C4-2B (cell line): ENCODE data around the gene MOB1B.

Experiments used
- ZFX ChIP-seq: fragments of 450-650 bp; IDR thresholded peaks from 2 replicates; pipeline ENCODE4 v1.6.1; 2017
- TF ChIP-seq, protein P1 (sequence below): fragments of 450-650 bp; conservative IDR thresholded peaks from 2 replicates; pipeline ENCODE4 v1.5.1; 2017; ENCODE audit warnings: mild to moderate bottlenecking

DNA sequence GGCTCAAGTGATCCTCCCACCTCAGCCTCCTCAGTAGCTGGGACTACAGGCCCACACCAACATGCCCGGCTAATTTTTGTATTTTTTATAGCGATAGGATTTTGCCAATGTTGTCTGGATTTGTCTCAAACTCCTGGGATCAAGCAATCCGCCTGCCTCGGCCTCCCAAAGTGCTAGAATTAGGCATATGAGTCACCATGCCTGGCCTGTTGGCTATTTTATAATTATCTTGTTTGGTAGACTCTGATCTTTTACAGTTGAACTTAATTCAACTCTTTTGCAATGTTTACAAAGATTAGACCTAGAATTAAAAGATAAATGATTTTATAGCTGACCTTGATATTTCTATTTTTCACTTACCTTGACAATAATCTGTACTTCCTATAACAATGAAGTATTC, 109.3 kb downstream of the MOB1B start:
- TF ChIP-seq, protein P1, sequence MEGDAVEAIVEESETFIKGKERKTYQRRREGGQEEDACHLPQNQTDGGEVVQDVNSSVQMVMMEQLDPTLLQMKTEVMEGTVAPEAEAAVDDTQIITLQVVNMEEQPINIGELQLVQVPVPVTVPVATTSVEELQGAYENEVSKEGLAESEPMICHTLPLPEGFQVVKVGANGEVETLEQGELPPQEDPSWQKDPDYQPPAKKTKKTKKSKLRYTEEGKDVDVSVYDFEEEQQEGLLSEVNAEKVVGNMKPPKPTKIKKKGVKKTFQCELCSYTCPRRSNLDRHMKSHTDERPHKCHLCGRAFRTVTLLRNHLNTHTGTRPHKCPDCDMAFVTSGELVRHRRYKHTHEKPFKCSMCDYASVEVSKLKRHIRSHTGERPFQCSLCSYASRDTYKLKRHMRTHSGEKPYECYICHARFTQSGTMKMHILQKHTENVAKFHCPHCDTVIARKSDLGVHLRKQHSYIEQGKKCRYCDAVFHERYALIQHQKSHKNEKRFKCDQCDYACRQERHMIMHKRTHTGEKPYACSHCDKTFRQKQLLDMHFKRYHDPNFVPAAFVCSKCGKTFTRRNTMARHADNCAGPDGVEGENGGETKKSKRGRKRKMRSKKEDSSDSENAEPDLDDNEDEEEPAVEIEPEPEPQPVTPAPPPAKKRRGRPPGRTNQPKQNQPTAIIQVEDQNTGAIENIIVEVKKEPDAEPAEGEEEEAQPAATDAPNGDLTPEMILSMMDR: no peak
- no peak for TF ChIP-seq ZFX
